ENCODE results near the gene RNU6-9.
"Not testable (repeated sequence)": the region's sequence is repeated elsewhere in the genome, so short reads cannot be mapped to it uniquely, and the experiment has no call there.

RNU6-9 gene

DNA sequence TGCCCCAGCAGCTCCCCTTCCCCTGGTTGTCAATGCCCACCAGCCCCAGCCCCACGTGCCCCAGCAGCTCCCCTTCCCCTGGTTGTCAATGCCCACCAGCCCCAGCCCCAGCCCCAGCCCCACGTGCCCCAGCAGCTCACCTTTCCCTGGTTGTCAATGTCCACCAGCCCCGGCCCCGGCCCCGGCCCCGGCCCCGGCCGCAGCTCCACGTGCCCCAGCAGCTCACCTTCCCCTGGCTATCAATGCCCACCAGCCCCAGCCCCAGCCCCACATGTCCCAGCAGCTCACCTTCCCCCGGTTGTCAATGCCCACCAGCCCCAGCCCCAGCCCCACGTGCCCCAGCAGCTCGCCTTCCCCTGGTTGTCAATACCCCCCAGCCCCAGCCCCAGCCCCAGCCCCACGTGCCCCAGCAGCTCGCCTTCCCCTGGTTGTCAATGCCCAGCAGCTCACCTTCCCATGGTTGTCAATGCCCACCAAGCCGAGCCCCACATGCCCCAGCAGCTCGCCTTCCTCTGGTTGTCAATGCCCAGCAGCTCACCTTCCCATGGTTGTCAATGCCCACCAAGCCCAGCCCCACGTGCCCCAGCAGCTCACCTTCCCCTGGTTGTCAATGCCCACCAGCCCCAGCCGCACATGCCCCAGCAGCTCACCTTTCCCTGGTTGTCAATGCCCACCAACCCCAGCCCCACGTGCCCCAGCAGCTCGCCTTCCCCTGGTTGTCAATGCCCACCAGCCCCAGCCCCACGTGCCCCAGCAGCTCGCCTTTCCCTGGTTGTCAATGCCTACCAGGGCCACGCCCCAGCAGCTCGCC, 14.3 kb upstream of the RNU6-9 start:
- in situ Hi-C loops (cut with MboI; ENCODE audit: low sequenced_read_pairs); H3K27me3 ChIP-seq (ENCODE audit: low read depth); H3K4me1 ChIP-seq; DNase-seq (ENCODE audit: low spot score in 2 of 2); H3K4me3 ChIP-seq; H3K9me3 ChIP-seq: not testable (repeated sequence)
- H3K36me3 ChIP-seq (replicated peaks), result peaks cover 57% of the 10 kb centered on the region

DNA sequence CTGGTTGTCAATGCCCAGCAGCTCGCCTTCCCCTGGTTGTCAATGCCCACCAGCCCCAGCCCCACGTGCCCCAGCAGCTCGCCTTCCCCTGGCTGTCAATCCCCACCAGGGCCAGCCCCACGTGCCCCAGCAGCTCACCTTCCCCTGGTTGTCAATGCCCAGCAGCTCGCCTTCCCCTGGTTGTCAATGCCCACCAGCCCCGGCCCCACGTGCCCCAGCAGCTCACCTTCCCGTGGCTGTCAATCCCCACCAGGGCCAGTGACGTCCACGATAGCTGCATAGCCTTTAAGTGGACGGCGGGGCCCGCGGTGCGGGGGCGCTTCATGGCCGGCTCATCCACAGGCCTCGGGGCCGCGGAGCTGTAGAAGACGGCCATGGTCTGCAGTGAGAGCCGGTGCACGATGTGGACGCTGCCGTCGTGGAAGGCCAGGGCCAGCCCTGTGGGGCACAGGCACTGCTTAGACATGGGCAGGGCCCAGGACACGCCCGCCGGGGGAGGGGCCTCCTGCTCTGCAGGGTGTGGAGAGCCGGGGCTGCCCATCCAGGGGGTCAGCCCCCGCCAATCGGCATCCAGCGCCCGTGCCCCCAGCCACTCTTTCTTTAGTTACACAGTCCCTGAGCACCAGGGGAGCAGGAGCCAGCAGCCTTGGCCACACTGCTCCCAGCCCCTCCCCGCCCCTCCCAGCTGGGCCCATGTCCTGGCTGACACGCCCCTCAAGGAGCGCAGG, 13.4 kb upstream of the RNU6-9 start:
- Histone ChIP-seq H3K4me3 (no peak overlapping the region), H3K4me1 (no peaks in the 10 kb centered on the region), H3K9me3 (no peaks in the 10 kb centered on the region), H3K27me3 (ENCODE audit: low read depth) (no peaks in the 10 kb centered on the region), H3K36me3 (replicated peaks) (peaks cover 54% of the 10 kb centered on the region)
- in situ Hi-C loops (cut with MboI; ENCODE audit: low sequenced_read_pairs), result no loop called here
- DNase-seq (ENCODE audit: low spot score in 2 of 2), result no peak

DNA sequence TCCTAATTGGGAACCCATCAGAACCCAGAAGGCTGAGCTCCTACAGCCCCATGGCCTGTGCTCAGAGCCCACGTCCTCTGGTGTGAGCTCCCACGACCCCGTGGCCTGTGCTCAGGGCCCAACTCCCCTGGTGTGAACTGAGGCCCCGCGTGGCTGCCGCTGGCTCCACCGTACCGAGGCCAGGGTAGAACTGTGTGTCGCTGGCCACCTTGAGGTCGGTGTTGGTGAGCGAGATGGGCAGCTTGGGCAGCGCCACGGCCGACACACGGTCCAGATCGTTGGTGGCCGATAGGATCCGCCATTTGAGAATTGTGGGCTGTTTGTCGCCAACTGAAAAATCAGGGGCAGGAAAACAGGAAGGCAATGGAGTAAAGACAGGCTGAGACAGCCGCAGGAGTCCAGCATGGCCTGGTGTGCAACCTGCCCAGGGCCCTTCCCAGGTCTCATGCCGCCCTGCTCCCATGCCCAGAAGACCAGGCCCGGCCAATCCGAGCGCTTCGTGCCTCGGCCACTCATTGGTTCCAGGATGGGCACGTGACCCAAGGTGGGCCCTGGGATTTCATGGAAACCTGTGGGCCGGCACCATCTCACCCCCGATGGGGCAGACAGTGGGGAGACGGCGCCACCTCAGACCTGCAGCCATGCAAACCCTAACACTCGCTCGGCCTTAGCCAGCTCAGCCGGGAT, 11.8 kb upstream of the RNU6-9 start:
- H3K9me3 ChIP-seq, result no peaks in the 10 kb centered on the region
- H3K4me1 ChIP-seq, result no peaks in the 10 kb centered on the region
- H3K36me3 ChIP-seq (replicated peaks), result peaks cover 54% of the 10 kb centered on the region
- no peaks in the 10 kb centered on the region for H3K27me3 ChIP-seq (ENCODE audit: low read depth)
- no peak overlapping the region for H3K4me3 ChIP-seq
- in situ Hi-C loops (cut with MboI; ENCODE audit: low sequenced_read_pairs), result no loop called here
- DNase-seq (ENCODE audit: low spot score in 2 of 2), result no peak

DNA sequence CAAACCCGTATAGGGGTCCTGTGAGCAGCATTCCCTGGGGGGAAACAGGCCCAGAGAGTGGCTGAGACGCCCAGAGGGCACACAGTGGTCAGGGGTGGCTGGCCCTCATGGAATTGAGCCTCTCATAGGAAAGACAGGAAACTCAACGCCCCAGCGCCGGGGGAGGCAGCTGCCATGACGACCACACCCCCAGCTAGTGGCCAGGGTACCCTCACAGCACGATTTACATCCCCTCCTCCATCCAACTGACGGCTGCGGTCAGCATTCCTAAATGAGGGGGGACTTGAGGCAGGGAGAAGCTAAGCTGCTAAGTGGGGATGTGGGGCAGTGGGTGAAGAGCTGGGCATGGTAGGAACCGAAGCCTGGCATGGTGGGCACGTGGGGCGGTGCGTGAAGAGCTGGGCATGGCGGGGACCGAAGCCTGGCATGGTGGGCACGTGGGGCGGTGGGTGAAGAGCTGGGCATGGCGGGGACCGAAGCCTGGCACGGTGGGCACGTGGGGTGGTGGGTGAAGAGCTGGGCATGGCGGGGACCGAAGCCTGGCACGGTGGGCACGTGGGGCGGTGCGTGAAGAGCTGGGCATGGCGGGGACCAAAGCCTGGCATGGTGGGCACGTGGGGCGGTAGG, 10.3 kb upstream of the RNU6-9 start:
- Histone ChIP-seq H3K9me3 (no peaks in the 10 kb centered on the region), H3K4me1 (no peaks in the 10 kb centered on the region), H3K4me3 (no peak overlapping the region), H3K36me3 (replicated peaks) (peaks cover 59% of the 10 kb centered on the region), H3K27me3 (ENCODE audit: low read depth) (no peaks in the 10 kb centered on the region)
- no peak for DNase-seq (ENCODE audit: low spot score in 2 of 2)
- in situ Hi-C loops (cut with MboI; ENCODE audit: low sequenced_read_pairs), result no loop called here

DNA sequence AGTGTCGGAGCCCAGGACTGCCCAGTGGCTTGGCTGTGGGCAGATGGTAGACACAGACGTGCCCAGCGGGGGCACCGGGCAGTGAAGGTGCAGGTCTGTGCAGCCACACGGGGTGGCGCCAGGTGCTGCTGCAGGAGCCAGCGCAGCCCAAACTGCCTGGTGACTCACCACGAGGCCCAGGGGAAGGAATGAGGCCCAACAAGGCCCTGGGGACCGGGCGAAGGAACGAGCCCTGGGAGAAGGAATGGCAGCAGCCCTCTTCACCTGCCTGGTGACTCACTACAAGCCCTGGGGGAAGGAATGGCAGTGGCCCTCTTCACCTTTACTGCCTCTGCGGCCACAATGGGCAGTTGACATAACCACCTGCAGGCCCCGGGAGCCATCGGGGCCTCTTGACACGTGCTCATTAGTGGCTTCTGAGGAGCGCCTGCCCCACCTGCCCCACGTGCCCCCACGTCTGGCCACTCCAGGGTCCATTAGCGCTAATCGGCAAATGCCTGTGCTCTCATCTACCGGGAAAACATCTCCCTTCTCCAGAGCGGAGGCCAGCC, 9.5 kb upstream of the RNU6-9 start:
- no peaks in the 10 kb centered on the region for H3K9me3 ChIP-seq
- no peak overlapping the region for H3K4me3 ChIP-seq
- no peak for DNase-seq (ENCODE audit: low spot score in 2 of 2)
- H3K36me3 ChIP-seq (replicated peaks), result peaks cover 64% of the 10 kb centered on the region
- in situ Hi-C loops (cut with MboI; ENCODE audit: low sequenced_read_pairs), result no loop called here
- no peaks in the 10 kb centered on the region for H3K4me1 ChIP-seq
- H3K27me3 ChIP-seq (ENCODE audit: low read depth), result no peaks in the 10 kb centered on the region

DNA sequence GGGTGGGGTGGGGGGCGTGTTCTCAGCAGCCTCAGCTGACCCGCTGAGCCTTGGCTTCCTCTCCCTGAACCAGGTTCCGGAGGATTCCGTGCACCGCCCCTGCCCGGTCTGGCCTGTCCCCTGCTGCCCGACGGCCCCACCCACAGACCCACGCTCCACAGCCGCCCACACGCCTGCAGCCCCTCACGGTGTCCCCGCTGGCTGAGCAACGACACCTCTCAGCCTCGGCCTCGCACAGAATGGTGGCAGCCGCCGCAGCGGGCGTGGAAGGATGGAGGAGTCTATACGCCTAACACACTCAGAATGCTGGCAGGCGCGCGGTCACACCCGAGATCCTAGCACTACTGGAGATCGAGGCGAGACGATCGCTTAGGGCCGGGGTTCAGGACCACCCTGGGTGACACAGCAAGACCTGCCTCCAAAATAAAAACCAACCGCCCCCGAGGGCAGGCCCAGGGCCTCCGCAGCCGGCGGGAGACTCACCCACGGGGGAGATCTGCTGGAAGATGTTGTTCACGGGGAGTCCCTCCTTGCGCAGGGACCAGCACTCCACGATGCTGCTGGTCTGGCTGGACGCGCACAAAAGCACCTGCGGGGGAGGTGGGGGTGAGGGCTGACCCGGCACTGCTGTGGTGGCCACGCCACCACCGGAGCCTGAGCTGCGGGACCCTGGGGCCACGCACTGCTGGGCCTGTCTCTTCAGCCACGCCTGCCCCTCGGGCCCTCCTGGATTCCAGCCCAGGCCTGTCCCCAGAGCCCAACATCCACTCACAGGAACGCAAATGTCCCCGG, 8.7 kb upstream of the RNU6-9 start:
- Histone ChIP-seq H3K36me3 (replicated peaks) (peaks cover 70% of the 10 kb centered on the region), H3K4me1 (no peaks in the 10 kb centered on the region)

DNA sequence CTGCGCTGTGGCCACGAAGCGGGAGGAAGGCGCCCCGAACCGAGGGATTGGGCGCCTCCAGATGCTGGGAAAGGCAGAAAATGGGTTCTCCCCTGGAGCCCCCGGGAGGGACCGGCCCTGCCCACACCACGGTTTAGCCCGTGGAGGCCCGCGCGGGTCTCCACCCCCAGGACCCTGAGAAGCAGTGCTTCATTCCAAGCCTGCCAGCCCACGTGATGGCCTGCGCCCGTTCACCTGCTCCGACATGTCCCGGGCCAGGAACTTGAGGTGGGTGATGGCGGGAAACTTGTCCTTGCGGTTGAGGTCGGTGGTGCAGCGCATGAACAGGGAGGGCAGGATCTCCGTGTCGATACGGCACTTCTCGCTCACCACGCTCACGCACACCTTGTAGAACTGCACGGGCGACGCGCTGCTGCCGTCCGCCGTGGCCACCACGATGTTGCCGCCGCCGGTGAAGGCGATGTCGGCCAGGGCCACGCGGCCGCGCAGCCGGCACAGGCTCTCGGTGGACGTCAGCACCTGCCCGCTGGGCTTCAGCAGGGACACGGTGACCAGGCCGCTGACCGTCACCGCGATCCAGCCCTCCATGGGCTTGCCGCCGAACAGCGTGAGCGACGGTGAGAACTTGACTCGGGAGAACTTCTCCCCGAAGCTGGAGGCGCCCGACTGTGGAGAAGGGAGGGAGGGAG, 7.6 kb upstream of the RNU6-9 start:
- no peaks in the 10 kb centered on the region for H3K4me1 ChIP-seq
- DNase-seq (ENCODE audit: low spot score in 2 of 2), result no peak
- H3K9me3 ChIP-seq, result no peaks in the 10 kb centered on the region
- H3K4me3 ChIP-seq, result no peak overlapping the region
- H3K36me3 ChIP-seq (replicated peaks), result peaks cover 77% of the 10 kb centered on the region
- in situ Hi-C loops (cut with MboI; ENCODE audit: low sequenced_read_pairs), result no loop called here
- no peaks in the 10 kb centered on the region for H3K27me3 ChIP-seq (ENCODE audit: low read depth)

More for the DNA sequence above, 8.7 kb upstream of the RNU6-9 start:
- Histone ChIP-seq H3K27me3 (ENCODE audit: low read depth) (no peaks in the 10 kb centered on the region), H3K9me3 (no peaks in the 10 kb centered on the region), H3K4me3 (no peak overlapping the region)
- in situ Hi-C loops (cut with MboI; ENCODE audit: low sequenced_read_pairs), result no loop called here
- no peak for DNase-seq (ENCODE audit: low spot score in 2 of 2)

DNA sequence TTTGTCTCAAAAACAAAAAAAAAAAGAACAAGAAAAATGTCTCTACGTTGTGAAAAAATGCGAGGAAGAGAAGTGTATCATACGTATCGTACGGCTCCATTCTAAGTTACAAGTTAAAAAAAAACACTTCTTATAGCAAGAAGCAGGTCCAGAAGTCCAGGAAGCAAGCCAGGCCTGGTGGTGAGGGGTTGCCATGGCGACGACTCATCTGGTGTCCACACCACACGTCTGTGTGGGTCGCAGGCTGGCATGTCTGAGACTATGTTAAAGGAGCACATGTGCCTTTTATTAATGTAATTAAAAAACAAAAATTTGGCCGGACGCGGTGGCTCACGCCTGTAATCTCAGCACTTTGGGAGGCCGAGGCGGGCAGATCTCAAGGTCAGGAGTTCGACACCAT, 6.2 kb upstream of the RNU6-9 start:
- H3K4me3 ChIP-seq, result no peak overlapping the region
- no peaks in the 10 kb centered on the region for H3K27me3 ChIP-seq (ENCODE audit: low read depth)
- no peak for DNase-seq (ENCODE audit: low spot score in 2 of 2)
- H3K4me1 ChIP-seq, result no peaks in the 10 kb centered on the region
- in situ Hi-C loops (cut with MboI; ENCODE audit: low sequenced_read_pairs), result no loop called here
- H3K36me3 ChIP-seq (replicated peaks), result peaks cover 66% of the 10 kb centered on the region
- H3K9me3 ChIP-seq, result no peaks in the 10 kb centered on the region

DNA sequence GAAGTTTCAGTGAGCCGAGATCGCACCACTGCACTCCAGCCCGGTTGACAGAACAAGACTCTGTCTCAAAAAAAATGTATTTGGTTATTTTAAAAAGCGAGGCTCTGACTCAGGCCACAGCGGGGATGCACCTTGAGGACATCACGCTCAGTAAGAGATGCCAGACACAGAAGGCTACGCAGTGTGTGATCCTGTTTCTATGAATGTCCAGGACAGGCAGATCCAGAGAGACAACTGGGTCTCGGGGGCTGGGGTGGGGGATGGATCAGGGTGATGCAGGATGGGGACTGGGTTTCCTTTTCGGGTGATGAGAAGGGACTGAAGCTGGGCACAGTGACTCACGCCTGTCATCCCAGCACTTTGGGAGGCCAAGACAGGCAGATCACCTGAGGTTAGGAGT, 5.7 kb upstream of the RNU6-9 start:
- peaks cover 61% of the 10 kb centered on the region for H3K36me3 ChIP-seq (replicated peaks)
- in situ Hi-C loops (cut with MboI; ENCODE audit: low sequenced_read_pairs), result no loop called here

DNA sequence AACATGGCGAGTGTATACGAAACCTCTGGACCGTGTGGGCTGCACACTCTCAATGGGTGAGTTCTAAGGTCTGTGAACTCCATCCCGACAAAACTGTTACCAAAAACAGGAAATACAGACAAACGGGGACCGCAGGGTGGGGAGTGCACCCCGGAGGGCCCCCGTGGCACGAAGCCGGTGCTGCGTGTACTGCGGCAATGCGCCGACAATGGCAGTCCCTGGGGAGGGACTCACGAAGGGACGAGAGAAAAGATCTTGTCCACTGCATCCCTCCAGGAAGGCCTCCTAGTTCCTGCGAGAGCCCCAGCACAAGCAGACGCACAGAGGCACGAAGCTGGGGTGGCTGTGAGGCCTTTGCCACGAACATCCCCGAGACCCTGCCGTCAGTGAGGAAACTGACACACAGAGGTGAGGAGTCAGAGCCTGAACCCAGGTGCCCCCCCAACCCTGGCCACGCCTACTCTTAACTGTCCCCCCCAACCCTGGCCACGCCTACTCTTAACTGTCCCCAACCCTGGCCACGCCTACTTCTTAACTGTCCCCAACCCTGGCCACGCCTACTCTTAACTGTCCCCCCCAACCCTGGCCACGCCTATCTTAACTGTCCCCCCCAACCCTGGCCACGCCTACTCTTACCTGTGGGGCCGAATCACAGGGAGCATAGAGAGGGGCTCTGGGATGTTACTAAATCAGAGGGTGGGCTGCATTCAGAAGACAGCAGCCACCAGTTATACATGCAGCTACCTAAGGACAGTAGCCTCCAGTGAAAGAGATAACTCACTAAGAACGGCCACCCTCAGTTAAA, 4.5 kb upstream of the RNU6-9 start:
- no peak overlapping the region for H3K4me3 ChIP-seq
- peaks cover 54% of the 10 kb centered on the region for H3K36me3 ChIP-seq (replicated peaks)
- H3K9me3 ChIP-seq, result no peaks in the 10 kb centered on the region
- no peak for DNase-seq (ENCODE audit: low spot score in 2 of 2)
- H3K4me1 ChIP-seq, result 0 out of 2 replicates have a peak, but pooled peaks cover 1% of the 10 kb centered on the region
- in situ Hi-C loops (cut with MboI; ENCODE audit: low sequenced_read_pairs), result no loop called here
- no peaks in the 10 kb centered on the region for H3K27me3 ChIP-seq (ENCODE audit: low read depth)

More for the DNA sequence above, 5.7 kb upstream of the RNU6-9 start:
- DNase-seq (ENCODE audit: low spot score in 2 of 2), result no peak
- H3K4me1 ChIP-seq, result no peaks in the 10 kb centered on the region
- H3K27me3 ChIP-seq (ENCODE audit: low read depth), result no peaks in the 10 kb centered on the region
- H3K9me3 ChIP-seq, result no peaks in the 10 kb centered on the region
- no peak overlapping the region for H3K4me3 ChIP-seq

DNA sequence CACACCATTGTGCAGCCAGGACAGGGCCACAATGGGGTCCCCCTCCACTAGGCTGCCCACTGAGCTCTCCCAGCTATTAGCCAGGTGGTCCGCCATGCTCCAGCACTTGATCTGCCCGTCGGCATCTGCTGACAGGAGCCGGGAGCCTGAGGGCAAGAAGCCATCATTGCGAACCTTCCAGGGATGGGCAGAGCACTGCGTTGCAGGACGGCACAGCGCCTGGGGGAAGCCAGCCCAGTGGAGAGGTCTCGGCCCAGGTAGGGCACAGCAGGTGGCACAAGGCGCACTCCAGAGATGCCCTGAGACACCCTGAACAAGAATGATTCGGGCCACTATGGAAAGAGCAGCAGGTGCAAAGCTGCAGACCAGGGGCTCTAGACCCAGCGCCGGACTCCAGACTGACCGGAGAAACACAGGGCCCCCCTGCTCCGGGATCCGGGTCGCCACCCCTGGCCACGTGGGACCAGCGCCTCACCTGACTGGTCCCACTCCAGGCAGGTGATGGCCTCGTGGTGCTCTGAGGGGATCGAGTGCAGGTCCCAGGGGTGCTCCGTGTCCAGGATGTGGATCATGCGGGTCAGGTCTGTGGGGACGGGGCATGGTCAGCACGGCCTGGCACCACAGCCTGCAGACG, 3.5 kb upstream of the RNU6-9 start:
- H3K27me3 ChIP-seq (ENCODE audit: low read depth), result no peaks in the 10 kb centered on the region
- no peak for DNase-seq (ENCODE audit: low spot score in 2 of 2)
- H3K9me3 ChIP-seq, result no peaks in the 10 kb centered on the region
- H3K4me1 ChIP-seq, result 0 out of 2 replicates have a peak, but pooled peaks cover 2% of the 10 kb centered on the region
- peaks cover 47% of the 10 kb centered on the region for H3K36me3 ChIP-seq (replicated peaks)
- no peak overlapping the region for H3K4me3 ChIP-seq
- in situ Hi-C loops (cut with MboI; ENCODE audit: low sequenced_read_pairs), result no loop called here
